ENCODE results near the gene AOPEP.
"Not testable (repeated sequence)": the region's sequence is repeated elsewhere in the genome, so short reads cannot be mapped to it uniquely, and the experiment has no call there.

Gene AOPEP

DNA sequence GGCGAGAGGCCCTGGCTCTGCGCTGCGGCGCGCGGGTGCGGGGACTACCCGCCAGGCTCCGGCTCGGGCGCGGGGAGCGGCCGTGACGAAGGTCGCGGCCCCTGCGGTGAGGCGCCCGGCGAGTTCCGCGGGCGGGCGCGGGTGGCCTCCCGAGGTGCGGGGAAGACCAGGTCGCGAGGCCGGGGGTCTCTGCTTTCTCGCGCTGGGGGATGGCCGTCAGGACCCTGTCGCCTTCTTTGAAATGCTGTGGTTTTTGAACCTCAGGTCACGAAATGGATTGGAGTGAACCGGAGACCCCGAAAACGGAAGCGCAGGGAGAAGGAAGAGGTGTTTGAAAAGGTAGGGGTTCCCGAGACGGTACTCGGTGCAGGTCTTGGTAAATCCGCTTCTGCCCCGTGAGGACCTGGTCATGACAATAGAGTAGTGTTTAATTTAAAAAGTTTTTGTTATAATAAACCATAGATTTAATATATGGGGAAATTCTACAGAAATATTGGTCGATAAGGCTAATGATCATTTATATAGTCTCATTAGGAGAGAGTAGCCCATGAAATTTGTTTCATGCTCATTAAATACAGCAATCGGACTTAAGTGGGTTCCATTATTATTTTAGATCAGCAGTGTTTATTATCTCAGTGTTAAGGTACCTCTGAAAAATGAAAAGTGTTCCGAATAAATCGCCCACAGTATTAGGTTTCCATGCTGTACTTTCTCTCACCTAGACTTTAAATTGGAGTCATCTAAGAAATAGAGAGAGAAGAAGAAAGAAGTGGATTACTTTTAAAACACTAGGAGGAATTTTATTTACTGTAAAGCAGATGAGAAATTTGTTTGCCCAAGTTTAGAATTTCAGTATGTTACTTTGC lies 279.0 kb downstream of the AOPEP start:
- peak overlapping the region; percentile 58 for H3K4me3 ChIP-seq (ENCODE audit: low read depth, low read length)

DNA sequence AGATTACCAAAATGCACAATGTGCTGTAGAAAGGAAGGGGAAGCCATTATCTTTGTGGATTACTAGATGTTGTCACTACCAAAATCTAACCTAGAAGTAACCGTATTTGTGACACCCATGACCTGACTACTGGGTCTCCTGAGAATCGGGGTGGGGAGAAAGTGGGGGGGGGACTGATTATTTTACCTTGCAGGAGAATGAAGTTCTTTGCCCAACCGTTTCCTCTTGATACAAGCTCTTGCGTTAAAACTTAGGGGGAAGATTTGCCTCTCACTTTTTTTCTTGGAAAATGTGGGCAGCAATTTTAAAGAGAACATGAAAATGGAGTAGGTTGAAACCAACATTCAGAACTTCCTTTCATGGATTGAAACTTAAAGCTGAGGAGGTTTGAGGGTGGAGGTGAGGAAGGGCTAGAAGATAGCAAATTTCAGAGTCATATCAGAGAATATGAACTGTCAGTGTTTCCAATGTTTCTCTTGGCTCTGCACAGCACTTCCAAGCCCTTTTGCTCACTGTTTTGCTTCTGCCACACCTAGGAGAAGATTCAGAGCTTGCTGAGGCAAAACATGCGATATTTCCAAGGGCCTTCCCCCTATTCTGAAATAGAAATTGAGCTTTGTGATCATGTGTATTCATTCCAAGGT lies 280.8 kb downstream of the AOPEP start:
- H3K4me3 ChIP-seq (ENCODE audit: low read depth, low read length) = no peak overlapping the region

DNA sequence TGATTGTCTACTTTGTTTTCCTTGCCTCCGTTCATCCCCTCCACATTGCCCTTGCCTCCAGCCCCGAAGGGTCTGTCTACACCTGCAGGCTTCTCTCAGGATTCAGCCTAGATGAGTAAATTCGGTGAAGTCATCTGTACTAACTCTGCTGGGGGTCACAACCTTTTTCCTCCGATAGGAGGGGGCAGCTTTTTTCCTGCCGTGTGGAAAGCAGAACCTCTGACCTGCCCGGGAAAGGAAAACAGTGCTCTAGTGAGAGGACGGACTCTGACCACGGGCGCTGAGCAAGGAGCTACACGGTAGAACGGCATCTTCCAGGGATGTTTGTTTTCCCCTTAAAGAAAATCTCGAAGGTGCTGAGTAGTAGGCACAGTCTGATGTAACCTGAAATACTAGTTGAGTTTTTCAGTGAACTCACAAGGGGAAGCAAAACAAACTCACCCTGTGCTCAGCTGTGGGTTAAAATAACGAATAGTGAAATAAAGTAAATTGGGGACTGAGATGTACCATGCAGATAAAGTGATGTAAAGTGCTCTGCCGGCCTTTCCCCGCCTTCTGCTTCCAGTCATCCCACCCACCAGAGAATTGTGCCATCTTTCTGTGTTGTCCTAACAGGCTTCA lies 281.8 kb downstream of the AOPEP start:
- no peak overlapping the region for H3K4me3 ChIP-seq (ENCODE audit: low read depth, low read length)

DNA sequence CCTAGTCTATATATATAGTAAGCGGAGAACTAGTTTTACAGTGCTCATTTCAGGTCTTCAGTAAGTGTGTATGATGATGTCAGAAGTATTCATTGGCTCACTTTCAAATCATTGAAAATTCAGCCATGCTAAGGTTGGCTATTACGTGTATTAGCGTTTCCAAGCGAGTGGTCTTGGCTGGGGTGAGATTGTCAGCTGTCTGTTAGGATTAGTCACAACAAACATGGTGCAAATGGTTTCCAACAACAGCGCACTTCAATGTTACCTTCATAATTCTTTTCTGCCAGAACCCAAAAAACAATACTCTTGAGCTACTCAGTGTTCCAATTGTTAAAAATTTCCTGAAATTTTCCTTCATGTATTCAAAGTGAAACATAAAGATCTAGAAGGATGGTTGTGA lies 283.0 kb downstream of the AOPEP start:
- no peak overlapping the region for H3K4me3 ChIP-seq (ENCODE audit: low read depth, low read length)

DNA sequence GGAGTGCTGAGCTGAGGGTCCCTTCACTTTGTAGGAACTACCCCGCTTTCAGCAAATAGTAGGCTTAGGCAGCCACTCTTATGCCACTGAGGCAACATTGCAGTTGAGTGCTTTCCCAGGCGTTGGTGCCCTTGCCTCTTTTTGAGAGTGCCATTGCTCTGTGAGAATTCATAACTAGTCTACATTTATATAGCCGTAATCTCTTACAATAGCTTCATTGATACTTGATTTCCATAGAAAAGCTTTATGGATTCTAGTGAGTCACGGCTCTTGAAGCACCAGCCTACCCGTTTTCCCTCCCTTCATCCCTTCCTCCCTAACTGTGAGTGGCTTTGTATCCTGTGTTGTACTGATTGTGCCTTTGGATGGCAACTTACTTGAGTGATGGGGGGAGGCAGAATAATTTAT lies 283.9 kb downstream of the AOPEP start:
- H3K4me3 ChIP-seq (ENCODE audit: low read depth, low read length) = no peak overlapping the region

DNA sequence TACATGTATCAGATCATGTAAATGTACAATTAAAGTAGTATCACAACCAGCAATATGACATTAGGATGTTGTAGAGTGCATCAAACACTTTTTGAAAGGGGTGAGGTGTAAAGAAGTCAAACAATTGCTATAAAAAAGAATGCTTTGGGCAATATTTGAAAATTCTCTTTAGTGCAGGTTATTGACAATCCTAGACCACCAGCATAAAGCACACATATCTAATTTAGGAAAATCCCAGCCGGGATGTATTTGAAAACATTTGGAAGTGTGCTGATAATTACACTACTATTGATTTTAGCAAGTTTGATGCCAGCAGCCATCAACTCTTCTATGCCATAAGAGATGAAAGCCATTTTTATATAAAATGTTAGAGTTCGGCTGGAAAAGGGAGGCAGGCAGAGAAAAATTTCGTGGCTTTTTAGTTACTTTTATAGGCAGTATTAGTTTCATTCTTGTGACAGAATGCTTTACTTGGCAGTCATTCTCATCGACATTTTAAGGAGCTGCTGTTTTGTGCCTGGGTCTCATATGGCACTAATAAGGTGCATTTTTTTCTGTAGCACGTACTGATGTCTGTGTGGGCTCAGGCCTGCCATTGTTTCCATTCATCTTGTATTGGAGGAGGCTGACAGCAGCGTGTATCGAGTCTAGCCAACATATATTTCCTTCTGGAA lies 285.7 kb downstream of the AOPEP start:
- no peak overlapping the region for H3K4me3 ChIP-seq (ENCODE audit: low read depth, low read length)

DNA sequence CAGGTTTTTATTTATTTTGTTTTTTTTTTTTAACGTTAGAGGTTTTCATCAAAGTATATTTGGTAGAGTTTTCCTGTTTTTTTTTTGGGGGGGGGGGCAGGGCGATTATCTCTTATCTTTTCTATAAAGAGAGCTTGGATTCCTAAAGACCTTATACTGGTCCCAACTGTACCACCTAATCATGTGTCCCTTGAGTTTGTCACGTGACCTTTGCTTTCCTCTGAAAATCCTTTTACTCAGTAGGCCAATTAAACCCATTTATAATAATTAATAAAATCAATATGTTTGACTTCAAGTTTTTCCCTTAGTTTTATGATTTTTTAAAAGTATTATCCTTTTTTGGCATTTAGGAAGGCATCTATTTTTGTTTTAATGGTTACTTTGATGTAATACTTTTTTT lies 286.4 kb downstream of the AOPEP start:
- no peak overlapping the region for H3K4me3 ChIP-seq (ENCODE audit: low read depth, low read length)

DNA sequence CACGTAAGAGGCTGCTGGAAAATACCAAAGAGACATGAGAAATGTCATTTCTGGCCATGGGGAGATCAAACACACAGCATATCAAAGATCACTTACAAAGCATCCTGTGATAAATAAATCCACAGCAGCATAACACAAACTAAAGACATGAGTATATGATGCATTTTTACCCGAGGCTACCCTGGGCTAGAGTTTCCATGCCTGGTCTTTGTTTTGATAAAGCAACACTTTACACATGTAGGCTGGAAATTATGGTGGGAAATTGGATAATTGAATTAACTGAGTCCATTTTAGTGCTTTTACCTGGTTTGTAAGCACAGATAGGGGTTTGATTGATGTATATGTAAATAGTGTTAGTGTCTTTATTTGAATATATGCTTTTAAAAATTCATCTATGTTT lies 288.4 kb downstream of the AOPEP start:
- no peak overlapping the region for H3K4me3 ChIP-seq (ENCODE audit: low read depth, low read length)

DNA sequence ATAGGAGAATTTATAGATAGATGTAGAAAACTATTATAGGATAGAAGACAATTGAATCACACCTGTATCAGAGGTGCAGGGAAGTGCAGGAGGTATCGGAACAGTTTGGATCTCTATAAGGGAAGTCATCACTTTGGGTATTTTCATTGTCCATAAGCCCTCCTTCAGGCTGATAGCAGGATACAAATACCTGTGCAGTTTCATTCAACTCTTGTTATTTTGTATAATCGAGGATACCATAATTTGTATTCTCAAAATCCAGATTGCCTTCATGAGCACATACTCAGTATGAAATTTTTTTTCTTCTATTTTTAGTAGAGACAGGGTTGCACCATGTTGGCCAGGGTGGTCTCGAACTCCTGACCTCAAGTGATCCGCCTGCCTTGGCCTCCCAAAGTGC lies 289.1 kb downstream of the AOPEP start:
- no peak overlapping the region for H3K4me3 ChIP-seq (ENCODE audit: low read depth, low read length)

DNA sequence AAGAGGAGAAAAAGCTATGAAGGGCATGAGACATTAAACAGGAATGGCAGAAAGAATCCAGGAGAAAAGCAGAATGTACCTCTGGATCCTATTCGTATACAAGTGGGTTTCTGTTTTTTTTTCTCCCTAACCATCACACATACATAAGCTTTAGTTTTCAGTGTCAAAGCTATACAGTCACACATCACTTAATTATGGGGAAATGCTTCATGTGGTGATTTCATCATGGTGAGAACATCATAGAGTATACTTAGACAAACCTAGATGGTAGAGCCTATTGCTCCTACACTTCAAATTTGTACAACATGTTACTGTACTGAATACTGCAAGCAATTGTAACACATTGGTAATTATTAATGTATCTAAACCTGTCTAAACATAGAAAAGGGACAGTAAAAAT lies 290.6 kb downstream of the AOPEP start:
- no peak overlapping the region for H3K4me3 ChIP-seq (ENCODE audit: low read depth, low read length)

DNA sequence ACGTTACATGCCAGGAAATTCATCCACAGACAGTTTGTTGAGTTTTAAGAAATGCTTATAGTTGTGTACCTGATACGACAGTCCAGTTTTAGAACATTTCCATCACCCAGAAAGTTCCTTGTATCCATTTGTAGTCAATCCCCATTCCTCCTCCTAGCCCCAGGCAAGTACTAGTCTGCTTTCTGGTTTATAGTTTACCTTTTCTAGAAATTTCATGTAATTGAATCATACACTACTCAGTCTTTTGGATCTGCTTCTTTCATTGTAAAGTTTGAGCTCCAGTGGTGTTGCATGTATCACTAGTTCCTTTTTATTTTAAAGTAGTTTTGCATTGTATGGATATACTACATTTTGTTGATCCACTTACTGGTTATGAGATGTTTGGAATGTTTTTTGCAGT lies 291.2 kb downstream of the AOPEP start:
- no peak overlapping the region for H3K4me3 ChIP-seq (ENCODE audit: low read depth, low read length)

DNA sequence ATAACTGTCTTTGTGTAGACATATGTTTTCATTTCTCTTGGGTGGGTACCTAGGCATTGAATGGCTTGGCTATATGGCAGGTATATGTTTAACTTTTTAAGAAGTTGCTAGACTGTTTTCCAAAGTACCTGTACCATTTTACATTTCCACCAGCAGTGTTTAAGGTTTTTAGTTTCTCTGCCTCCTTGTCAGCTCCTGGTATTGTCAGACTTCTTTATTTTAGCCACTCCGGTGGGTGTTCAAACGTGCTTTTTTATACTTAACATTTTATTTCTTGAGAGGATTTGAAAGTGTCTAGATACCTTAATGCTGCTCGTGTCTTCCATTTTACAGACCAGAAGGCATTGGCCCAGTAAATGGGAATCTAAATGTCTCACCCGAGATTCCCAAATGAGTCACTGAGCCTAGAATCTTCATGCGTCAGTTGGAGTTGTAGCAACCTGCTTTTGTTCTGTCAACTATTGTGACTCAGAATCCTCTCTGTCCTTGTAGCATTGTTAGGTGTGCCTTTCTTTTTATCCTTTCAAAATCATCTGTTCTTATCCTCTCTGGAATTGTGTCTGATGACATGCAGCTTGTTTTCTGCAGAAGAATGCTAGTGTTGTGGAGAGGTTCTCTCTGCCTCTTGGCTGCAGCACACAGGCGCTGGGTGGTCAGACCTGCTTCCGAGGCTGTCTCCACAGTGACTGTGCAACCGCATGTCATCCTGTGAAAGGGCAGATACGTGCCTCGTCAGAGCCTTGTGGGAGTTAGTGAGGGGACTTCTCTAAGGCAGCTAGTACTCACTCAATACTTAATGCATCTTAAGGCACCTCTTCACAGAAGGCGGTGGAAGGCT lies 291.8 kb downstream of the AOPEP start:
- no peak overlapping the region for H3K4me3 ChIP-seq (ENCODE audit: low read depth, low read length)

DNA sequence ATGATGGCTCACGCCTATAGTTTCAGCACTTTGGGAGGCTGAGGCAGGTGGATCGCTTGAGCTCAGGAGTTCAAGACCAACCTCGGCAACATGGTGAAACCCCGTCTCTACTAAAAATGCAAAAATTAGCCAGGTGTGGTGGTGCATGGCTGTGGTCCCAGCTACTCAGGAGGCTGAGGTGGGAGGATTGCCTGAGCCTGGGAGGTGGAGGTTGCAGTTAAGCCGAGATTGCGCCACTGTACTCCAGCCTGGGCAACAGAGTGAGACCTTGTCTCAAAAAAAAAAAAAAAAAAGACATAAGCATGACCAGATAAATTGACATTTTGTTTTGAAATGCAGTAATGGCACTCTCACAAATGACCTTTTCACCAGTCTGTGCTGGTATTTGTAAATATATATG lies 294.1 kb downstream of the AOPEP start:
- not testable (repeated sequence) for H3K4me3 ChIP-seq (ENCODE audit: low read depth, low read length)

DNA sequence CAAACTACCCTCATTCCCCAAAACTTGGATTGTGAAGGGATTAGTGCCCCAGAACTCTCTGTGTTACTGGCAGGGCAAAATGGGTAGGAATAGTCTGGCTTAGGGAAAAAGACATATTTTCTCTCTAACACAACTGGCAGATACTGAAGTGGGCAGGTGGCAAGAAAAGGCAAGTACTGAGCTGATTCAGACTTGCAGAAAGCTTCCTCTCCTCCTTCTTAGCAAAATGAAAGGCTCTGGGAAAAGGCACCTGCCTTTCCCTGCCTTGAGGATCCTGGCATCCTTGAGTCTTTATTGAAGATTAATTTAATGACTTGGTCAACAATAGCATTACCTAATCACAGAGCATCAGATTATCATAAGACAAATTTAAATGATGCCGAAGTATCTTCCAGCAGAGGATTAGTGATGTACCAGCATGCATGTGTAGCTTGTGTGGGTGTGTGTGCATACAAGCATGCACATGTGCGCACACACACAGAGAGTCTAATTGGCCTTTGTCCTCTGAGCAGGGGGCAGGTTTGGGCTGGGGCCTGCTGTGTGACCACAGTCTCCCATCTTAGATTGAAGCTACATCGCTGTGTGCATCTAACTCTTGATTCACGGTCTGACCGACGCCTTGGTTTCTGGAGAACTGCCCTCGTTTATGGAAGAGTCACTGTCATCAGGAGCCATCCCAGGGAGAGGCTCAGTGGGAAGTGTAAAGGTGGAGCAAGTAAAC lies 294.8 kb downstream of the AOPEP start:
- no peak overlapping the region for H3K4me3 ChIP-seq (ENCODE audit: low read depth, low read length)

DNA sequence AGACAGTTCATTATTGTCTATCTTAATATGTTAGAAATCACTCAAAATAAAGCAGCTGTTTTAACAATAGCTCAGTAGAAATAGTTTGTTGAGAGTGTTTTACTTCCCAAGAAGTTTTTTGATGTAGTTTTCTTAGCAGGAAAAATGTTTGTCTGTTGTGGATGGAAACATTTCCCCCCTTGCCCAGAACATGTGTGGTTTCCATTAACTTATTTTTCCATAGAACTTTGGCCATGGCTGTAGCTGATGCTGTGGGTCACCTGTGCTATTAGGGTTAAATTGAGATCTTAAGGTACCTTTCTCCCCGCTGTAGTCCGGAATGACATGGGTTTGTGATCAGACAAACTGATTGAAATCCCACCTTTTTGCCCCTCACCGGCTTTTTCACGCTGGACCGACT lies 296.2 kb downstream of the AOPEP start:
- H3K4me3 ChIP-seq (ENCODE audit: low read depth, low read length) = no peak overlapping the region

DNA sequence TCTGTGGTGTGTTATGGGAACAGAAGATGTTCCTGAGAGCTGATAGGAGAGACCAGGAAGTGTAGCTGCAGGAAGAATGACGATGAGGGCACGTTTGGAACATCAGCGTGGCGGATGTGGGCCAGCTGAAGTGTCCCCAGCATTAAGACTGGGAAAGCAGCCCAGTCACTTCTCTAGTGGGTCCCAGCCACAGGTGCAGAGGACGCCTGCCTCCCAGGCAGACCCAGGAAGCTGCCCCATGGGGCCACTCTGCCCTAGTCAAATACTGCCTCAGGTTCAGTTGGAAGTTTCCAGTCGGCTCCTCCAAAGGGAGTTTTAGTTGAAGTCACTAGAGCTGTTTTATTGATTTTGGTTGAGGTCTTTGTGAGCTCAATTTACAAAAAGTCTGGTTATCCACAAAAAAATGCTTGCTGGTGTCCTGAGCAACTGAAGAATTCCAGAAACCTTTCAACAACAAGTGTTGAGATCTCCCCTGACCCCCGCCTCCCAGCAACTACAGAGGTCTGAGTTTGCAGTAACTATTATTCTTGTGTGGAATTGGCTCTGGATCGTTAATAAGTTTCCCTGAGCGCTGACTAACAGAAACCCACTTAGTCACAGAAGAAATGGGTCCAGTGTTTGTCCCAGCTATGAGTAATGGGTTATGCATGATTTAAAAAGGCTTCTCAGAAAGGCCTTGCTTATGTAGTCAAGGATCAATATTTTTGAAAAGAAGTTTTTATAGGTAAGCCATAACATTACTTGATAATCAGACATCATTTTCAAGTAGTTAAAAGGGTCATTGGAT lies 296.9 kb downstream of the AOPEP start:
- no peak overlapping the region for H3K4me3 ChIP-seq (ENCODE audit: low read depth, low read length)

DNA sequence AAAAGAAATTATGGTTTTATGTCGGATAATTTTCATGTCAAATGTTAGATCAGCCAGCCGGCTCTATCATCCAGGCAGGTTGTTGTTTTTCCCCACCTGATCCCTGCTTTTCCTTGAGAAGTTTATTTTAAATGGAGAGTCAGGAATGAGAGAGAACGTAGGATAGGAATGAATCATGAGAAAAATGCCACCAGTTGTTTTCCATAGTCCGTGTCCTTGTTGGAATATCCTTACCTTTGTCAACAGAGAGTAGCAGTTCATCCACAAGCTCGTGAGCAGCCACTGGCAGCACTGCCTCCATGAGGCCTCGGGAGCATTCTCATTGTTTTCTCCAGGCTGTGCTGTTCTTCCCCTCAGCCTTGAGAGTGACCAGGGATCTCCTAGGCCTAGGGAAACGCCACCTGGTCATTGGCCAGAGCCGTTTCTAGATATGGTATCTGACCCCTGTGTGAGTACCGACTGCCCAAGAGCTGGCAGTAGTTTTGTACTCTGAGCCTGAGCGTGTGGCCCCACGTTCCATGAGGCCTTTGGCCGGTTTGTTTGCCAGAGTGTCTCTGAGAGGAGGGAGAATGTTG lies 297.7 kb downstream of the AOPEP start:
- no peak overlapping the region for H3K4me3 ChIP-seq (ENCODE audit: low read depth, low read length)

DNA sequence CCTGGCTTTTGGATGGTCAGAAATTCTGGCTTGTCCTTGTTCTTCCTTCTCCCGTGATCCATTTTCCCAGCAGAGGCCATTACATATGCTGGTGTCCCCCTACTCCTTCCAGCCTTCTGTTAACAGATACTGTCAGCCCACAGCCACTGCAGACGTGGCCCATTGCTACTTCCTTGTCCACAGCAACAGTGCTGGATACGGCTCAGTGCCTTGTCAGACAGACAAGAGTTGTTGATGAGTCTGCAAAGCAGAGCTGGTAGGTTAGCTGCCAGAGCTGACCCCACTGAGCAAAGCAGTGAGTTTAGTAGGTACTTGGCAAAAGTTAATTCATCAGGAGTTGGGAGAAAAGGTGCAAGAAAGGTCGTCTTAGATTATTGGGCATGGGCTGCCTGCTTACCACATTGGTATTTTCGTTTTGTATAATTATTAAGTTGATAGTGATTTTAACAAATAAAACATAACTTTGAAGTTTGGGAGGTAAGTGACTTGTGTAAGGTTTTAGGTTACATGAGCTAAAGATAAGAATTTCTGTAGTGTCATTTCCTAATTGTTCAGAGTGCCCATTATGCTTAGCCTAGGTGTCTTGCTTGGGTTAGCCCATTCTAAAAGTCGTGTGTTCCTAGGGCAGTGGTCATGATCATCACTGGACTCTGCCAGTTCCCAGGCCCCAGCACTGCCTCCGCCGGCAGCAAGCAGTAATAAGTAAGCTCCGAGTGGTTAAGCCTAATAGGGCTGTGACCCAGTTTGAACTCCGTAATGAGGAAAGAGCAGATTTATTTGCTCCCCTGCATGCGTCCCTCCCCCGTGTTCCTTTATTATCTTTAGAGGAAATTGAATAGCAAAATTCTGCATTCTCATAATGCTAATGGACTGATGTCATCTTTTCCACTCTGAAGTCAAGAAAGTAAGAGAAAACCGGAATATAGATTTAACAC lies 299.0 kb downstream of the AOPEP start:
- H3K4me3 ChIP-seq (ENCODE audit: low read depth, low read length) = no peak overlapping the region

Data from iPS-11a (cell line).